Measurements from ENCODE around the gene PHETA1. TPM values are rescaled to one million over a fixed set of nuclear protein-coding genes. Genes with fewer than 3 reads are reported as not detected.

PHETA1 gene
- total and polyA plus RNA-seq, 2 of the 13 experiments (the other 11 are each of a cell fraction or from before 2014, with no cell fraction given): 11.3 to 20.8 TPM

DNA sequence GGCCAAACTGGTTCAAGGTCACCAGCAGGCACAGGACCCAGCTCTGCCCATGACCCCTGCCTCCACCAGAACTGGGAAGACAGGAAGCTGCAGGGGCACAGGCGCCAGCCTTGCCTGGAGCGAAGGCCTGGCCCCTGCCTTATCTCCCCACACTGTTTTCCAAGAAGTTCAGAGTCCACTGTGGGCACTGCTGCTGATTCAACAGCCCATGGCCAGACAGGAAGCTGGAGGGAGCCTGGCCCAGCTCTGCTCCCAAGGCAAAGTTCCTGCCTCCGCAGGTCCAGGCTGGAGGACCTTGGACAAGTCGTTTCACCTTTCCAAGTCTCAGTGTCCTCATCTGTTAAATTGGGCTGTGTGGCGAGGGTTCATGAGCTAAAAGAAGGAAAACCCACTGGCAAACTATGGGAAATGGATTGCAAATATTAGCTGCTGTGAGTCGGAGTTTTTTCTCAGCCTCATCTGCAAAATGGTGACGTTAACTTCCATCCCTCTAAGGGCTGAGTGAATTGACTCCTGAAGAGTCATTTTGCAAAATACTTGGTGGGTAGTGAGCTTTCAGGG is 1.2 kb downstream of the PHETA1 start (continued):
- TF ChIP-seq ZSCAN31 (CRISPR knock-in tag; IDR thresholded peaks at IDR 0.05; ENCODE audit: low read depth) (peak; percentile 53; the same call in 1 of the 2 replicates), XBP1 (CRISPR knock-in tag; IDR thresholded peaks at IDR 0.05) (no peak), KLF12 (CRISPR knock-in tag; IDR thresholded peaks at IDR 0.05; ENCODE audit: borderline replicate concordance) (0 out of 2 replicates have a peak, but pooled peaks have one; percentile 32), CHD4 (IDR thresholded peaks at IDR 0.05; ENCODE audit: borderline replicate concordance, low read length) (peak; percentile 57; the same call in 1 of the 2 replicates), PHF21A (CRISPR knock-in tag; IDR thresholded peaks at IDR 0.05) (peak; percentile 95), RARA (CRISPR knock-in tag; IDR thresholded peaks at IDR 0.05) (peak; percentile 100), ZNF761 (CRISPR knock-in tag; conservative IDR thresholded peaks at IDR 0.05) (0 out of 2 replicates have a peak, but pooled peaks have one; percentile 37), KDM3A (CRISPR knock-in tag; IDR thresholded peaks at IDR 0.05; ENCODE audit: low read depth) (peak; percentile 92), ZMYM4 (CRISPR knock-in tag; IDR thresholded peaks at IDR 0.05) (peak; percentile 56; the same call in 1 of the 2 replicates), ZNF292 (CRISPR knock-in tag; IDR thresholded peaks at IDR 0.05; ENCODE audit: borderline replicate concordance, low read depth) (peak; percentile 98), ZNF614 (CRISPR knock-in tag; IDR thresholded peaks at IDR 0.05; ENCODE audit: borderline replicate concordance) (peak; percentile 82; the same call in 1 of the 2 replicates), ZNF136 (CRISPR knock-in tag; IDR thresholded peaks at IDR 0.05; ENCODE audit: low read depth) (0 out of 2 replicates have a peak, but pooled peaks have one; percentile 21), GTF2F1 (IDR thresholded peaks at IDR 0.05; ENCODE audit: low read length) (no peak)
- TF ChIP-seq, protein P1, sequence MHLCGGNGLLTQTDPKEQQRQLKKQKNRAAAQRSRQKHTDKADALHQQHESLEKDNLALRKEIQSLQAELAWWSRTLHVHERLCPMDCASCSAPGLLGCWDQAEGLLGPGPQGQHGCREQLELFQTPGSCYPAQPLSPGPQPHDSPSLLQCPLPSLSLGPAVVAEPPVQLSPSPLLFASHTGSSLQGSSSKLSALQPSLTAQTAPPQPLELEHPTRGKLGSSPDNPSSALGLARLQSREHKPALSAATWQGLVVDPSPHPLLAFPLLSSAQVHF (CRISPR knock-in tag; IDR thresholded peaks at IDR 0.05): no peak
- TF ChIP-seq, protein P2, sequence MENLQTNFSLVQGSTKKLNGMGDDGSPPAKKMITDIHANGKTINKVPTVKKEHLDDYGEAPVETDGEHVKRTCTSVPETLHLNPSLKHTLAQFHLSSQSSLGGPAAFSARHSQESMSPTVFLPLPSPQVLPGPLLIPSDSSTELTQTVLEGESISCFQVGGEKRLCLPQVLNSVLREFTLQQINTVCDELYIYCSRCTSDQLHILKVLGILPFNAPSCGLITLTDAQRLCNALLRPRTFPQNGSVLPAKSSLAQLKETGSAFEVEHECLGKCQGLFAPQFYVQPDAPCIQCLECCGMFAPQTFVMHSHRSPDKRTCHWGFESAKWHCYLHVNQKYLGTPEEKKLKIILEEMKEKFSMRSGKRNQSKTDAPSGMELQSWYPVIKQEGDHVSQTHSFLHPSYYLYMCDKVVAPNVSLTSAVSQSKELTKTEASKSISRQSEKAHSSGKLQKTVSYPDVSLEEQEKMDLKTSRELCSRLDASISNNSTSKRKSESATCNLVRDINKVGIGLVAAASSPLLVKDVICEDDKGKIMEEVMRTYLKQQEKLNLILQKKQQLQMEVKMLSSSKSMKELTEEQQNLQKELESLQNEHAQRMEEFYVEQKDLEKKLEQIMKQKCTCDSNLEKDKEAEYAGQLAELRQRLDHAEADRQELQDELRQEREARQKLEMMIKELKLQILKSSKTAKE (CRISPR knock-in tag; IDR thresholded peaks at IDR 0.05; ENCODE audit: borderline replicate concordance): peak; percentile 100
- TF ChIP-seq, protein P3, sequence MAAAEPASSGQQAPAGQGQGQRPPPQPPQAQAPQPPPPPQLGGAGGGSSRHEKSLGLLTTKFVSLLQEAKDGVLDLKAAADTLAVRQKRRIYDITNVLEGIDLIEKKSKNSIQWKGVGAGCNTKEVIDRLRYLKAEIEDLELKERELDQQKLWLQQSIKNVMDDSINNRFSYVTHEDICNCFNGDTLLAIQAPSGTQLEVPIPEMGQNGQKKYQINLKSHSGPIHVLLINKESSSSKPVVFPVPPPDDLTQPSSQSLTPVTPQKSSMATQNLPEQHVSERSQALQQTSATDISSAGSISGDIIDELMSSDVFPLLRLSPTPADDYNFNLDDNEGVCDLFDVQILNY (CRISPR knock-in tag; conservative IDR thresholded peaks at IDR 0.05): no peak
- TF ChIP-seq, protein P4, sequence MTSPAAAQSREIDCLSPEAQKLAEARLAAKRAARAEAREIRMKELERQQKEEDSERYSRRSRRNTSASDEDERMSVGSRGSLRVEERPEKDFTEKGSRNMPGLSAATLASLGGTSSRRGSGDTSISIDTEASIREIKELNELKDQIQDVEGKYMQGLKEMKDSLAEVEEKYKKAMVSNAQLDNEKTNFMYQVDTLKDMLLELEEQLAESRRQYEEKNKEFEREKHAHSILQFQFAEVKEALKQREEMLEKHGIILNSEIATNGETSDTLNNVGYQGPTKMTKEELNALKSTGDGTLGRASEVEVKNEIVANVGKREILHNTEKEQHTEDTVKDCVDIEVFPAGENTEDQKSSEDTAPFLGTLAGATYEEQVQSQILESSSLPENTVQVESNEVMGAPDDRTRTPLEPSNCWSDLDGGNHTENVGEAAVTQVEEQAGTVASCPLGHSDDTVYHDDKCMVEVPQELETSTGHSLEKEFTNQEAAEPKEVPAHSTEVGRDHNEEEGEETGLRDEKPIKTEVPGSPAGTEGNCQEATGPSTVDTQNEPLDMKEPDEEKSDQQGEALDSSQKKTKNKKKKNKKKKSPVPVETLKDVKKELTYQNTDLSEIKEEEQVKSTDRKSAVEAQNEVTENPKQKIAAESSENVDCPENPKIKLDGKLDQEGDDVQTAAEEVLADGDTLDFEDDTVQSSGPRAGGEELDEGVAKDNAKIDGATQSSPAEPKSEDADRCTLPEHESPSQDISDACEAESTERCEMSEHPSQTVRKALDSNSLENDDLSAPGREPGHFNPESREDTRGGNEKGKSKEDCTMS (CRISPR knock-in tag; conservative IDR thresholded peaks at IDR 0.05): no peak
- TF ChIP-seq, protein P5, sequence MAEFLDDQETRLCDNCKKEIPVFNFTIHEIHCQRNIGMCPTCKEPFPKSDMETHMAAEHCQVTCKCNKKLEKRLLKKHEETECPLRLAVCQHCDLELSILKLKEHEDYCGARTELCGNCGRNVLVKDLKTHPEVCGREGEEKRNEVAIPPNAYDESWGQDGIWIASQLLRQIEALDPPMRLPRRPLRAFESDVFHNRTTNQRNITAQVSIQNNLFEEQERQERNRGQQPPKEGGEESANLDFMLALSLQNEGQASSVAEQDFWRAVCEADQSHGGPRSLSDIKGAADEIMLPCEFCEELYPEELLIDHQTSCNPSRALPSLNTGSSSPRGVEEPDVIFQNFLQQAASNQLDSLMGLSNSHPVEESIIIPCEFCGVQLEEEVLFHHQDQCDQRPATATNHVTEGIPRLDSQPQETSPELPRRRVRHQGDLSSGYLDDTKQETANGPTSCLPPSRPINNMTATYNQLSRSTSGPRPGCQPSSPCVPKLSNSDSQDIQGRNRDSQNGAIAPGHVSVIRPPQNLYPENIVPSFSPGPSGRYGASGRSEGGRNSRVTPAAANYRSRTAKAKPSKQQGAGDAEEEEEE (CRISPR knock-in tag; IDR thresholded peaks at IDR 0.05; ENCODE audit: borderline replicate concordance): no peak
- TF ChIP-seq, protein P6, sequence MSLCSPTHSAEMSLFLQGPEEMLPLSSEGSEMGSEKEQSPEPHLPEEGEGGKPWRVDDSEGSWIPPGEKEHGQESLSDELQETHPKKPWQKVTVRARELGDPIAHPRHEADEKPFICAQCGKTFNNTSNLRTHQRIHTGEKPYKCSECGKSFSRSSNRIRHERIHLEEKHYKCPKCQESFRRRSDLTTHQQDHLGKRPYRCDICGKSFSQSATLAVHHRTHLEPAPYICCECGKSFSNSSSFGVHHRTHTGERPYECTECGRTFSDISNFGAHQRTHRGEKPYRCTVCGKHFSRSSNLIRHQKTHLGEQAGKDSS (CRISPR knock-in tag; IDR thresholded peaks at IDR 0.05; ENCODE audit: borderline replicate concordance, low read depth): peak; percentile 84
- TF ChIP-seq, protein P7, sequence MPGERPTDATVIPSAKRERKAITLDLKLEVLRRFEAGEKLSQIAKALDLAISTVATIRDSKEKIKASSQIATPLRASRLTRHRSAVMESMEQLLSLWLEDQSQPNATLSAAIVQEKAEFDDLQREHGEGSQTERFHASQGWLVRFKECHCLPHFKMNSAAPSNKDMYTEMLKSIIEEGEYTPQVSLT (CRISPR knock-in tag; IDR thresholded peaks at IDR 0.05; ENCODE audit: borderline replicate concordance, low read depth): no peak
